WI38 (cell line): Measurements from ENCODE around the gene FOXO4.

ENCODE experiments used
- H3K4me3 ChIP-seq: 2 replicates; pipeline ENCODE4 v1.5.1; 2011; ENCODE audit warnings: low read depth, mild to moderate bottlenecking, control low read depth, low read length
- TF ChIP-seq, protein P1 (sequence below): IDR thresholded peaks from 2 replicates; pipeline ENCODE4 v1.5.1; 2012; ENCODE audit warnings: low read depth, mild to moderate bottlenecking, control low read depth, low read length

Gene FOXO4

DNA sequence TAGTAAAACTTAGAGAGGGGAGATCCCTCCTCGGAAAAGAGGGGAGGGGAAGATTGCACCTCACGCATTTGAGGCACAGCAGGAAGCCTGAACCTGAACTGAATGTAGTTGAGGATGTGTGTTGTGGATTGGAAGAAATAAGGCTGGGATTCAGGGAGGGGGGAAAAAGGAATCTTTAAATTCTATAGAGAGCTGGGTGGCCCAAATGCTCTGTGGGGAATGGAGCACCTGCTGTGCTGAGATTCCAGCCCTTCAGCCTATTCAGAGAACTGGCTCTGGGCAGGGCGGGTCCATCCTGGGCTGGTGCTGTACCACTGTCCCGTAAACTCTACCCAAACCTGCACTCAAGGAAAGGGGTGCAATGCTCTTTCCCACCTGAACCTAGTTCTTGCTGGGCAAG is 4.1 kb downstream of the FOXO4 start:
- TF ChIP-seq, protein P1, sequence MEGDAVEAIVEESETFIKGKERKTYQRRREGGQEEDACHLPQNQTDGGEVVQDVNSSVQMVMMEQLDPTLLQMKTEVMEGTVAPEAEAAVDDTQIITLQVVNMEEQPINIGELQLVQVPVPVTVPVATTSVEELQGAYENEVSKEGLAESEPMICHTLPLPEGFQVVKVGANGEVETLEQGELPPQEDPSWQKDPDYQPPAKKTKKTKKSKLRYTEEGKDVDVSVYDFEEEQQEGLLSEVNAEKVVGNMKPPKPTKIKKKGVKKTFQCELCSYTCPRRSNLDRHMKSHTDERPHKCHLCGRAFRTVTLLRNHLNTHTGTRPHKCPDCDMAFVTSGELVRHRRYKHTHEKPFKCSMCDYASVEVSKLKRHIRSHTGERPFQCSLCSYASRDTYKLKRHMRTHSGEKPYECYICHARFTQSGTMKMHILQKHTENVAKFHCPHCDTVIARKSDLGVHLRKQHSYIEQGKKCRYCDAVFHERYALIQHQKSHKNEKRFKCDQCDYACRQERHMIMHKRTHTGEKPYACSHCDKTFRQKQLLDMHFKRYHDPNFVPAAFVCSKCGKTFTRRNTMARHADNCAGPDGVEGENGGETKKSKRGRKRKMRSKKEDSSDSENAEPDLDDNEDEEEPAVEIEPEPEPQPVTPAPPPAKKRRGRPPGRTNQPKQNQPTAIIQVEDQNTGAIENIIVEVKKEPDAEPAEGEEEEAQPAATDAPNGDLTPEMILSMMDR, result no peak
- no peak overlapping the region for H3K4me3 ChIP-seq

GRCh38 chrX:71100581-71101505 is 5.2 kb downstream of the FOXO4 start:
- TF ChIP-seq, protein P1, result no peak
- no peak overlapping the region for H3K4me3 ChIP-seq

DNA sequence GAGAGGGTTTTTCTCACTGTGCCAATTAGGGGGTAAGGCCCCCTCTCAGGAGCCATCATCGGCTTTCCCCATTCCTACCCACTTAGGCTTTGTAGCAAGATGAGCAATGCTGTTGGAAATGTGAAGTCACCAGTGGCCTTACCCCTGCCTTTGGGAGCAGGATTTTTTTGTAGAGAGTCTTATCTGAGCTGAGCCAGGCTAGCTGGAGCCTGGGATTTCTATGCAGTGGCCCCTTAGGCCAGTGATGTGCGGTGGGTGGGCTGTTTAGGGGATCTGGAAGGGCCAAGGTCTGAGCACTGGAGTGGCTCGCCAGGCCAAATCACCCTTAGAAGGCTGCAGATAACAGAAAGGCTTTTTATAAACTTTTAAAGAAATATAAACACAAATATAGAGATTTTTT is 6.6 kb downstream of the FOXO4 start:
- no peak overlapping the region for H3K4me3 ChIP-seq
- TF ChIP-seq, protein P1, result no peak

DNA sequence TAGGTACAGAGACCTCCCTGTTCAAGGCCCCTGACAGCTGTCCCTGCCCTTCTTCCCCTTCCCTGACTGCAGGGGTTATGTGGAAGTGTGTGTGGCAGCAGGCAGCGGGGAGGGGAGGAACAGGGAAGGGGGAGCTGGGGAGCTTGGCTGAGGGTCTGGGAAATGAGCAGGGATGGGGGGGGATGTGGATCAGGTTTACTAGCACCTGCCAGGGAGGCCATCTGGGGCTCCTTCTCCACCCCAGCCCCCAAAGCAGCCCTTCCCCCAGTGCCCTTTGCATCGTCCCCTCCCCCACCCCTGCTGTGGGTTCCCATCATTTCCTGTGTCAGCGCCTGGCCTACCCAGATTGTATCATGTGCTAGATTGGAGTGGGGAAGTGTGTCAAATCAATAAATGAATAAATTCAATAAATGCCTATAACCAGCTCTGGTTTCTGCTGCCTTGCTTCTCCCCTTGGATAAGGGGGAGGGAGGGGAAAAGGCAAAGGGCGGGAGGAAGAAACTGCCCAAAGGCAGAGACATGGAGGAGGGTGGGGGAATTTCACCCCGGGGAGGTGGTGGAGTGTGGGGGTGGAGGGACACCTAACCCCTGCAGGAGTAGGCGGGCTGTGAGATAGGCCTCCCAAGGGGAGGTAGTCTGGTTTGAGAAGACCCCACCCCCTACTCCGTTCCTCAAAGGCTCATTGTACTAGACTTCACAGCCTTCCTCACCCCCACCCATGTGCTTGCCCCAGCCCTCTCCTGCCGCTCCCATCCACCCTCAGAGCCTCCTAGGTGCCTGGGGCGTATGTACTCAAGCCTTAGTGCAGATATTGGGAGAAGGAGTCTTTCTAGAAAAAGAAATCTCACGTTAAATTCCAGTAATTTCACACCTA is 7.7 kb downstream of the FOXO4 start:
- no peak overlapping the region for H3K4me3 ChIP-seq
- TF ChIP-seq, protein P1, result no peak

GRCh38 chrX:71105628-71106027 is 10.0 kb downstream of the FOXO4 start:
- TF ChIP-seq, protein P1, result no peak
- no peak overlapping the region for H3K4me3 ChIP-seq

GRCh38 chrX:71106427-71106826 is 10.8 kb downstream of the FOXO4 start, which contains the start of gene CXorf65:
Gene CXorf65 (minus strand): TSS chrX:71106740. CDS start chrX:71106556, 184 bp downstream.
- H3K4me3 ChIP-seq, result no peak within 1 kb of the TSS
- TF ChIP-seq, protein P1, result no peak

- TF ChIP-seq, protein P1, result no peak
- H3K4me3 ChIP-seq, result no peak overlapping the region
Measured at GRCh38 chrX:71107245-71107644, 11.6 kb downstream of the FOXO4 start.
